Transverse colon (tissue), 4 donors: ENCODE measurements around the gene CLEC19A. TPM values are rescaled to one million over a fixed set of nuclear protein-coding genes. Genes with fewer than 3 reads are reported as not detected.

Source experiments
- DNase-seq: peaks from one replicate; pipeline ENCODE4 v3.0.0-alpha.2; 2019
- H3K27ac ChIP-seq, 4 donors: fragments of 200-600 bp; sonication (generic); 2 replicates each; pipeline ENCODE4 v1.5.1; 2016 to 2018; ENCODE audit warnings: inconsistent platforms in 4 of 4
- H3K27me3 ChIP-seq: fragments of 200-600 bp; sonication (generic); 2 replicates; pipeline ENCODE4 v1.5.1; 2017; ENCODE audit warnings: inconsistent platforms
- H3K36me3 ChIP-seq, 4 donors: fragments of 200-600 bp; sonication (generic); 2 replicates each; pipeline ENCODE4 v1.5.1; 2017 to 2019; ENCODE audit warnings: inconsistent platforms in 4 of 4
- H3K4me1 ChIP-seq, 4 donors: fragments of 200-600 bp; sonication (generic); 2 replicates each; pipeline ENCODE4 v1.5.1; 2017 to 2020; ENCODE audit warnings: inconsistent platforms in 4 of 4
- H3K4me3 ChIP-seq, 4 donors: fragments of 200-600 bp; sonication (generic); 1 replicate in 1 of 4; 2 replicates in 3 of 4; pipeline versions ENCODE4 v1.5.1 to v1.6.1; 2017 to 2019; ENCODE audit warnings: inconsistent platforms in 4 of 4
- H3K9me3 ChIP-seq, 2 donors: fragments of 200-600 bp; sonication (generic); 2 replicates each; pipeline ENCODE4 v1.5.1; 2017 to 2019; ENCODE audit warnings: inconsistent platforms in 2 of 2
- EP300 ChIP-seq: sonication (generic); formaldehyde crosslinking; IDR thresholded peaks from one replicate; pipeline ENCODE4 v1.6.1; 2017; ENCODE audit warnings: antibody characterized with exemption, low read depth
- POLR2A ChIP-seq: fragments of 450-650 bp; IDR thresholded peaks from one replicate; pipeline ENCODE4 v1.6.1; 2016; ENCODE audit warnings: antibody characterized with exemption, mild to moderate bottlenecking, moderate library complexity
- POLR2AphosphoS5 ChIP-seq, 3 donors: sonication (generic); formaldehyde crosslinking; IDR thresholded peaks; one replicate each; pipeline ENCODE4 v1.6.1; 2016; ENCODE audit warnings: antibody characterized with exemption in 3 of 3
- WGBS, 2 donors: methylation state at CpG; one replicate each; pipeline ENCODE4 v1.1.5; 2018; ENCODE audit warnings: low coverage in 1 of 2; 5-methylcytosine and 5-hydroxymethylcytosine counted together
- in situ Hi-C, 4 donors: fragments of 200-750 bp; cut with MboI; loops; one replicate each; pipeline versions ENCODE4 v1.15.0 to v1.15.1; 2017; ENCODE audit warnings: low sequenced_read_pairs in 3 of 4, low pct_ligation_motif_present in 1 of 4, low pct_unique_long_range_greater_than_20kb in 1 of 4
- intact Hi-C: fragments of 100-400 bp; cut with DNase I; formaldehyde crosslinking; loops from one replicate; pipeline ENCODE4 v1.15.1; 2023; ENCODE audit warnings: low total_unique reads
- total RNA-seq, 4 donors: library from RNA; depleted of rRNA; stranded (reverse); fragments of >200 nt; gene quantifications; one replicate each; pipeline ENCODE4 v1.1.0, GENCODE V29; 2016
- TF ChIP-seq, protein P1 (sequence below), 5 experiments: fragments of 200-600 bp in 3 of 5; fragments of 450-650 bp in 2 of 5; sonication (generic) in 3 of 5; IDR thresholded peaks; 1 replicate in 2 of 5; 2 replicates in 3 of 5; pipeline ENCODE4 v1.5.1; 2016 to 2017; ENCODE audit warnings: antibody characterized with exemption in 5 of 5, inconsistent platforms in 3 of 5, mild to moderate bottlenecking in 2 of 5, moderate library complexity in 1 of 5

Gene CLEC19A
- total RNA-seq, 4 donors from 2014 or later = not detected

- DNase-seq = no peak
- Histone ChIP-seq H3K4me1 (no peaks in the 10 kb centered on the region), H3K27ac (no peak overlapping the region), H3K36me3 (no peaks in the 10 kb centered on the region), H3K4me3 (no peak overlapping the region), H3K27me3 (no peaks in the 10 kb centered on the region), H3K9me3 (no peaks in the 10 kb centered on the region)
- intact Hi-C loops = no loop called here
- TF ChIP-seq POLR2AphosphoS5 (IDR thresholded peaks at IDR 0.05) = no peak
- TF ChIP-seq EP300 = no peak
- TF ChIP-seq, protein P1, sequence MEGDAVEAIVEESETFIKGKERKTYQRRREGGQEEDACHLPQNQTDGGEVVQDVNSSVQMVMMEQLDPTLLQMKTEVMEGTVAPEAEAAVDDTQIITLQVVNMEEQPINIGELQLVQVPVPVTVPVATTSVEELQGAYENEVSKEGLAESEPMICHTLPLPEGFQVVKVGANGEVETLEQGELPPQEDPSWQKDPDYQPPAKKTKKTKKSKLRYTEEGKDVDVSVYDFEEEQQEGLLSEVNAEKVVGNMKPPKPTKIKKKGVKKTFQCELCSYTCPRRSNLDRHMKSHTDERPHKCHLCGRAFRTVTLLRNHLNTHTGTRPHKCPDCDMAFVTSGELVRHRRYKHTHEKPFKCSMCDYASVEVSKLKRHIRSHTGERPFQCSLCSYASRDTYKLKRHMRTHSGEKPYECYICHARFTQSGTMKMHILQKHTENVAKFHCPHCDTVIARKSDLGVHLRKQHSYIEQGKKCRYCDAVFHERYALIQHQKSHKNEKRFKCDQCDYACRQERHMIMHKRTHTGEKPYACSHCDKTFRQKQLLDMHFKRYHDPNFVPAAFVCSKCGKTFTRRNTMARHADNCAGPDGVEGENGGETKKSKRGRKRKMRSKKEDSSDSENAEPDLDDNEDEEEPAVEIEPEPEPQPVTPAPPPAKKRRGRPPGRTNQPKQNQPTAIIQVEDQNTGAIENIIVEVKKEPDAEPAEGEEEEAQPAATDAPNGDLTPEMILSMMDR (IDR thresholded peaks at IDR 0.05) = no peak
- no peak for TF ChIP-seq POLR2A
- 77 to 79% methylated on average over 8 to 9 of the region's 9 CpGs for WGBS, 2 donors
- in situ Hi-C loops = no loop called here
Observed at GRCh38 chr16:19344224-19344801, 58.8 kb downstream of the CLEC19A start.

DNA sequence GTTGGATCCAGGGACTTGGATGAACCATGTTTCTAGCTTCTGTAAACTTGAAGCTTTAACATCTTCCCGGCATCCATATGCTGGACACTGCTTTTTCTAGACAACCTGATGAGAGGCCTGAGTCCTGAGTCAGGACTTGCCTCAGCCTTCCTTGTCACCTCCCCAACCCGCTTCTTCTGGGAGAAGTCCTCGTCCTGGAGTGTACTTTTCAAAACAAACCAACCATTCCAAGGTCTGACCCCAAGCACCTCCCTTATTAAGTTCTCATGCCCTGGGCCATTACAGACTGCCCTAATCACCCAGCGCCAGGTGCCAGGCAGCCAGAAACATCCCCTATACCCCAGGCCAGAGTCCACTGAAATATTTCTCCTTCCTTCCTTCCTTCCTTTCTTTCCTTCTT lies 59.4 kb downstream of the CLEC19A start:
- in situ Hi-C loops = no loop called here
- WGBS, 2 donors = 69 to 79% methylated on average over 4 of the region's 4 CpGs

GRCh38 chr16:19346335-19346922 lies 60.9 kb downstream of the CLEC19A start:
- 0 to 57% methylated on average over 1 to 3 of the region's 3 CpGs for WGBS, 2 donors
- intact Hi-C loops = no loop called here
- DNase-seq = no peak
- TF ChIP-seq EP300 (no peak), POLR2AphosphoS5 (IDR thresholded peaks at IDR 0.05) (no peak), POLR2A (no peak)
- TF ChIP-seq, protein P1 (IDR thresholded peaks at IDR 0.05) = no peak
- Histone ChIP-seq H3K4me3 (no peak overlapping the region), H3K27ac (no peak overlapping the region), H3K4me1 (no peaks in the 10 kb centered on the region), H3K9me3 (no peaks in the 10 kb centered on the region), H3K36me3 (no peaks in the 10 kb centered on the region), H3K27me3 (no peaks in the 10 kb centered on the region)
- in situ Hi-C loops = no loop called here

More for the DNA sequence above, 59.4 kb downstream of the CLEC19A start:
- Histone ChIP-seq H3K4me3 (no peak overlapping the region), H3K27me3 (no peaks in the 10 kb centered on the region), H3K9me3 (no peaks in the 10 kb centered on the region), H3K27ac (no peak overlapping the region), H3K4me1 (no peaks in the 10 kb centered on the region), H3K36me3 (no peaks in the 10 kb centered on the region)
- no peak for TF ChIP-seq POLR2A
- no peak for TF ChIP-seq POLR2AphosphoS5 (IDR thresholded peaks at IDR 0.05)
- no peak for TF ChIP-seq EP300
- TF ChIP-seq, protein P1 (IDR thresholded peaks at IDR 0.05) = no peak
- no peak for DNase-seq
- intact Hi-C loops = no loop called here

- intact Hi-C loops (no loop called here), in situ Hi-C loops (no loop called here)
- TF ChIP-seq POLR2A (no peak), POLR2AphosphoS5 (IDR thresholded peaks at IDR 0.05) (no peak), EP300 (no peak)
- TF ChIP-seq, protein P1 (IDR thresholded peaks at IDR 0.05) = no peak
- Histone ChIP-seq H3K4me1 (no peaks in the 10 kb centered on the region), H3K4me3 (no peak overlapping the region), H3K27me3 (no peaks in the 10 kb centered on the region), H3K9me3 (no peaks in the 10 kb centered on the region), H3K36me3 (no peaks in the 10 kb centered on the region), H3K27ac (no peak overlapping the region)
- 81 to 88% methylated on average over 6 of the region's 6 CpGs for WGBS, 2 donors
- no peak for DNase-seq
Observed at GRCh38 chr16:19348125-19348524, 62.6 kb downstream of the CLEC19A start.
